Measurements from ENCODE around the gene SIX3.

DNA sequence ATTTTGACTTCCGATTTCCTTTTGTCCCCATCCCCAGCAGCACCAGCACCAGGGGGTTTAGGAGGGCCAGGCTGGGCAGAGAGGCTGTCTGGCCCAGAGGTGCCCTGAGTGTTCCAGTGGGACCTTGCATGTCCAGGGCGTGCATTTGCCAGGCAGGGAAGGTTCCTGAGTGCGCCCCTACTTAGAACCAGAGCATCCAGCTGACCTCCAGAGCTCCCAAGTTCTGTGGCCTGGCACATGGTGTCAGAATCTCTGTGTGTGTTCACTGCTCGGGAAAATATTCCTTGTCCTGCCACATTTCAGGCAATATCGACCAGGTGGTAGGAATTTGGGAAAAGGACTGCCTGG, 5.5 kb downstream of the SIX3 start:
- TF ChIP-seq, protein P1, sequence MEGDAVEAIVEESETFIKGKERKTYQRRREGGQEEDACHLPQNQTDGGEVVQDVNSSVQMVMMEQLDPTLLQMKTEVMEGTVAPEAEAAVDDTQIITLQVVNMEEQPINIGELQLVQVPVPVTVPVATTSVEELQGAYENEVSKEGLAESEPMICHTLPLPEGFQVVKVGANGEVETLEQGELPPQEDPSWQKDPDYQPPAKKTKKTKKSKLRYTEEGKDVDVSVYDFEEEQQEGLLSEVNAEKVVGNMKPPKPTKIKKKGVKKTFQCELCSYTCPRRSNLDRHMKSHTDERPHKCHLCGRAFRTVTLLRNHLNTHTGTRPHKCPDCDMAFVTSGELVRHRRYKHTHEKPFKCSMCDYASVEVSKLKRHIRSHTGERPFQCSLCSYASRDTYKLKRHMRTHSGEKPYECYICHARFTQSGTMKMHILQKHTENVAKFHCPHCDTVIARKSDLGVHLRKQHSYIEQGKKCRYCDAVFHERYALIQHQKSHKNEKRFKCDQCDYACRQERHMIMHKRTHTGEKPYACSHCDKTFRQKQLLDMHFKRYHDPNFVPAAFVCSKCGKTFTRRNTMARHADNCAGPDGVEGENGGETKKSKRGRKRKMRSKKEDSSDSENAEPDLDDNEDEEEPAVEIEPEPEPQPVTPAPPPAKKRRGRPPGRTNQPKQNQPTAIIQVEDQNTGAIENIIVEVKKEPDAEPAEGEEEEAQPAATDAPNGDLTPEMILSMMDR (IDR thresholded peaks at IDR 0.05; ENCODE audit: low read length), result no peak
- TF ChIP-seq EZH2 (IDR thresholded peaks at IDR 0.05; ENCODE audit: borderline replicate concordance, low read length), result no peak

Measured in OCI-LY1 (cell line).